ENCODE results near the gene HLA-DOA.

The HLA-DOA gene

GRCh38 chr6:32956176-32956575, 53.2 kb downstream of the HLA-DOA start:
- no peak for DNase-seq (ENCODE audit: extremely low read depth, low read depth)
- TF ChIP-seq CTCF (IDR thresholded peaks at IDR 0.05; ENCODE audit: low read depth, low read length): no peak

- no peak for DNase-seq (ENCODE audit: extremely low read depth, low read depth)
- peak; percentile 28 for TF ChIP-seq CTCF (IDR thresholded peaks at IDR 0.05; ENCODE audit: low read depth, low read length)
These were observed 54.2 kb downstream of the HLA-DOA start for GRCh38 chr6:32954986-32955802.

GRCh38 chr6:32954267-32954666, 55.1 kb downstream of the HLA-DOA start:
- TF ChIP-seq CTCF (IDR thresholded peaks at IDR 0.05; ENCODE audit: low read depth, low read length): no peak
- no peak for DNase-seq (ENCODE audit: extremely low read depth, low read depth)

Data from AG09319 (cell line).